NCI-H748 (cell line): ENCODE data around the gene STK39.

ENCODE experiments used
- DNase-seq: peaks from one replicate; lab custom pipeline; 2025; ENCODE audit not compliant: unreplicated experiment; lab: John Stamatoyannopoulos, UW

Gene STK39

DNA sequence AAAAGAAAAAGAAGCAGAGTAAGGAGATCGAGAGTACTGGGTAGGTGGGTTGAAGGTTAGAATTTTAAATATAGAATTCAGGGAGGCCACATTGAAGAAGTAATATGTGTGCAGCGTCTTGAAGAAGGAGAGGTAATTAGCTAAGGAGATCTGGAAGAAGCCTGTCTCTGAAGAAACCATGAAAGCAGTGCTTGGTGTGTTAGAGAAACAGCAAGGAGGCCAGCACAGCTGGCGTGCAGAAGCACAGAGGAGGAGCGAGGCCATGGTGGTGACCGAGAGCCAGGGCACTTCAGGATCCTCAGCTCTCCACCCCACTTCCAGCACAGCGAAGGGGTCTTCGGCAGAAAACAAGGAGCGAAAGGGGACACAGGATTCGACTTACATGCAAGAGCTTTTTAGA is 305.8 kb downstream of the STK39 start:
- no peak for DNase-seq

DNA sequence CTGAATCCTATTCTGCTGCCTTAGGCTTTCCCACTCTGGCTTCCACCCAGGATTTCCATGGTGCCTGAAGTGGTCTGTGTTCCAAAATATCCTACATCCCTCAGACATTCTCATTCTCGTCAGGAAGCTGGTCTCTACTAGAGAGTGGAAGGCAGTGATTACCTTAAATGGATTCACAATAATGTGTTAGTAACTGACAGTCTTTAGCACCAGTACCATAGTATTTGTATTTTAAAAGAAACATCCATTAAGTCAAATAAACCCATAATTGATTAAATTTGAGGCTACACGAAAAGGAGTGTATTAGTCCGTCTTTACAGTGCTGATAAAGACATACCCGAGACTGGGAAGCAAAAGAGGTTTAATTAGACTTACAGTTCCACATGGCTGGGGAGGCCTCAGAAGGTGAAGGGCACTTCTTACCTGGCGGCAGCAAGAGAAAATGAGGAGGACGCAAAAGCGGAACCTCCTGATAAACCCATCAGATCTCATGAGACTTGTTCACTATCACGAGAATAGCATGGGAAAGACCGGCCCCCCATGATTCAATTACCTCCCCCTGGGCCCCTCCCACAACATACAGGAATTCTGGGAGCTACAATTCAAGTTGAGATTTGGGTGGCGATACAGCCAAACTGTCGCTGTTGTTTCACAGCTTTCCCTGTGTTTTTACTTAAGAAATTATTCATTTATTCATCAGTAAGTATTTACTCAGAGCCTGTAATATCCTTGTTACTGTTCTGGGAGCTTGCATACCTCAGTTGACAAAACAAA is 306.5 kb downstream of the STK39 start:
- DNase-seq = no peak

DNA sequence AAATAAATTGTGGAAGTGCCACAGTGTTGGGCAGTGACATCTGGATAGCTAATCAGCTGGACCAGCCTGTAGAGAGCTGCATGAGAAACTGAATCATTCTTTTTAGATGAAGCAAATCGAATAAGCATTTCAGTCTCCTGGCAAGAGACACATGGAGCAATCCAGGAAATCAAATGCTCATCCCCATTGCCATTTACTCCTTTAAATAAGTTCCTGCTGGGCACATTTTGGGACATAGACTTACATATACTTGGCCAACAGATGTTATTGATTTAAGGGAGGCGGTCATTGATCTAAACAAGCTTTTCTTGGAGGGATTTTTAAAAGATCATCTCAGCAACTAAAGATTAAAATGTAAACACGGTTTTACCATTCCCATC is 307.1 kb downstream of the STK39 start:
- DNase-seq = peak; percentile 10

- no peak for DNase-seq
Observed at GRCh38 chr2:167939514-167940345, 307.7 kb downstream of the STK39 start.

GRCh38 chr2:167937403-167937802 is 310.0 kb downstream of the STK39 start:
- no peak for DNase-seq

DNA sequence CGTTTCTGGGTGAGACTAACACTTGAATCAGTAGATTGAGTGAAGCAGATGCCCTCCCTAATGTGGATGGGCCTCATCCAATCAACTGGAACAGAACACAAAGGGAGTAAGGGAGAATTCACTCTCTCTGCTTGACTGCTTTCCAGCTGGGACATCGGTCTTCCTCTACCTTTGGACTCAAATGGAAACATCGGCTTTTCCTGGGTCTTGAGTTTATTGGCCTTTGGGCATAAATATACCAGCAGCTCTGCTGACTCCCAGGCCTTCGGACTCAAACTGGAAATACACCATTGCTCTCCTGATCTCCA is 311.6 kb downstream of the STK39 start:
- DNase-seq = no peak

DNA sequence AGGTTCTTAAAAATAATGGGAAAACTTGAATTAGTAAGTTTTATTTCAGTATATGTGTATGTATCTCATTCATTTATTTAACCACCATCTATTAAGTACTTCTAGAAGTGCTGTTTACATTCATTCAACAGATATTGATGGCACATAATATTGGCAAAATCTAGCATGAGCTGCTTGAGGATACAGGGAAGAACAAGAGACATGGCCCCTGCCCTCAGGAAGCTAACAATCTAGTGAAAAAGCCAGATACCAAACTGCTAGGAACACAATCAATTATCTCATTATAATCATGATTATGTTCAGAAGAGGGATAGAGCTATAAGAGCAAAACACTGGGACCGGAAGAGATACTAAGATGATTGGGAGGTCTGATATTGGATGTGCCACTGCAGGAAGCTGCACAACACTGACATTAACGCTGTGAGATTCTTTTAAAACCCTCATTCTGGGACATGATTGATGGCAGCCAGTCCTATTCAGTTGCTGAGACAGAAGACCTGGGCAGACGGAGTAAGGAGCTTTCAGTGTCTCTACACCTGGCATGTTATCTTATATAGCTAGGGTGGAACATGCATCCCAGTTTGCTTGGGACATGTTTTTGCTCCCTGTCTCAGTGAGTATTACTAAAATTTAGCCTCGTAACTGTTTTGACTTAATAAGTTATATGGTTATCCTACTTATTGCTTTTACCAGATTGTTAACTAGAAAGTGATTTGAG is 314.1 kb downstream of the STK39 start:
- peak; percentile 50 for DNase-seq

GRCh38 chr2:167932123-167932693 is 315.2 kb downstream of the STK39 start:
- DNase-seq = no peak

DNA sequence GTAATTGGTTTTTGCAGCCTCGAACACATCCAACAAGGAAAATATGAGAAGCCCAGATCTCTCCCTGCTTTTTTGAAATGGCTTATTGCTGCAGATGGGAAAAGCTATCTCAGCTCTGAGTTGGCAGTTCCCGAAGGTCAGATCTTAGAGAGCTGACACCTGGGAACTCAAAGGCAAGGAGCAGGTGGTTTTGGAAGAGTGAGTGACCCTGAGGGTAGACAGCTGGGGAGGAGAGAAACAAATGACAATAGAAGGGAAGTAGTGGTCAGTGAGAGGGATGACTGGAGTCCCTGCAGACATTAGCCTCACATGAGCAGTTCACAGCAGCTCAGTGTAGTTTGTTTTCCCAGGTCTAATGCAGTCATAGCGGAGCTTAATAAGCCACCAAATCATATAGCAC is 317.9 kb downstream of the STK39 start:
- peak; percentile 35 for DNase-seq

DNA sequence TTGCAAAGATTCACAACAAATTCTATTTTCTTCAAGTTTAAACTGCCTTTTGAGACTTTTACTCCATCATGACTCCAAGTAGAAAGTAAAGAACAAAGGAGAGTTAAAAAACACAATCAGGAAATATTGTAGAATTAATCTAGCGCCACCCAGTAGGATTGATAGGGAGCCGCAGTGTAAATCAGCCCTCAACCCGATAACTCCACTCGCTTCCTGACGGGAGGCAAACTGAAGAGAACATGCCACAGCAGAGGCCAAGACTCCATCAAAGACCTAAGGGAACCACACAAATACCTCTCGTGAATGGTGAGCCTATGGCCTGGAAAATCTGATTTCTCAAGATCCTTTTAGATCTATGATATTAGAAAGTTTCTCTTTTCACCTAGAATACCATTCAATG is 319.0 kb downstream of the STK39 start:
- no peak for DNase-seq

- peak; percentile 36 for DNase-seq
Observed at GRCh38 chr2:167925758-167926157, 321.6 kb downstream of the STK39 start.

GRCh38 chr2:167924556-167924955 is 322.8 kb downstream of the STK39 start:
- DNase-seq = peak; percentile 78

DNA sequence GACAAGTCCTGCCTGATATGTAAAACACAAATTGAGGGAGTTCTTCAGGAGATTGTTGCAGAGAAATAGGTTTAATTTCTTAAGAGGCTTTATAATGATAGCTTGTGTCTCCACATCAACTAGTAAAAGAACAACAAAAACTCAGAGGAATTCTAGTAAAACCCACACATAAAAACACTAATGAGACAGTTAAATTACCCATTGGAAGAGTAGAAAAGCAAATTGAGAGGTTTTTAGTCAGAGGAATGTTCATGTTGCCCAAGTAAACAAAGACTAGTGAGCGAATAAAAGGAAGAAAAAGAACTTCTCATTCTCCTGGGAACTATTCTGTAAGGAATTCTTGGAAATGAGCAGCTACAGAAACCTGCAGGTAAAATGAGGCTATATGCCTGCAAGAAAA is 330.6 kb downstream of the STK39 start:
- no peak for DNase-seq

- DNase-seq = no peak
Observed at GRCh38 chr2:167914969-167915368, 332.4 kb downstream of the STK39 start.

GRCh38 chr2:167908786-167909185 is 338.6 kb downstream of the STK39 start:
- DNase-seq = no peak

- DNase-seq = no peak
Observed at GRCh38 chr2:167905668-167906067, 341.7 kb downstream of the STK39 start.
